AG04449 (cell line): ENCODE measurements around the gene CPXCR1.
"Not testable (repeated sequence)": the region's sequence is repeated elsewhere in the genome, so short reads cannot be mapped to it uniquely, and the experiment has no call there.

Source experiments
- CTCF ChIA-PET: fragments of 350-600 bp; formaldehyde crosslinking; extraction: SDS; loops from one replicate; lab custom pipeline; 2021; ENCODE audit warnings: antibody characterized with exemption; lab: Yijun Ruan, JAX
- POLR2A ChIA-PET: fragments of 400-600, 350-600 bp; formaldehyde crosslinking; extraction: SDS; loops from one replicate; lab custom pipeline; 2020; ENCODE audit warnings: antibody characterized with exemption, inconsistent platforms; lab: Yijun Ruan, JAX
- DNase-seq: peaks from one replicate; pipeline ENCODE4 v3.0.0-alpha.2; 2010; ENCODE audit warnings: low read depth, low spot score
- H3K4me3 ChIP-seq: 2 replicates; pipeline ENCODE4 v1.5.1; 2011; ENCODE audit warnings: low read depth, mild to moderate bottlenecking, control low read depth, low read length
- CTCF ChIP-seq: IDR thresholded peaks from one replicate; pipeline ENCODE4 v1.5.1; 2011; ENCODE audit warnings: mild to moderate bottlenecking, moderate library complexity, low read length, control low read depth, inconsistent platforms; ENCODE audit not compliant: insufficient read depth; ENCODE audit errors: missing control alignments

CPXCR1 gene

GRCh38 chrX:88746925-88747324 is at the start of gene CPXCR1:
TSS of gene CPXCR1 (plus strand) at chrX:88747225. CDS start at chrX:88753415, 6,190 bp downstream.
- ChIA-PET POLR2A (no interaction called here), CTCF (no interaction called here)
- TF ChIP-seq CTCF: no peak
- no peak within 1 kb of the TSS for H3K4me3 ChIP-seq
- no peak for DNase-seq

GRCh38 chrX:88735835-88736234 is 11.2 kb upstream of the CPXCR1 start:
- CTCF ChIA-PET: no interaction called here
- POLR2A ChIA-PET: no interaction called here

GRCh38 chrX:88746215-88746614 is 810 bp upstream of the CPXCR1 start:
- H3K4me3 ChIP-seq, DNase-seq, POLR2A ChIA-PET, CTCF ChIA-PET: not testable (repeated sequence)

More at GRCh38 chrX:88735835-88736234, 11.2 kb upstream of the CPXCR1 start:
- no peak for TF ChIP-seq CTCF
- no peak for DNase-seq
- H3K4me3 ChIP-seq: no peak overlapping the region

GRCh38 chrX:88752339-88752738 is 5.3 kb downstream of the CPXCR1 start:
- H3K4me3 ChIP-seq, CTCF ChIA-PET, DNase-seq, POLR2A ChIA-PET: not testable (repeated sequence)

- H3K4me3 ChIP-seq: no peak overlapping the region
- no peak for DNase-seq
- ChIA-PET POLR2A (no interaction called here), CTCF (no interaction called here)
- no peak for TF ChIP-seq CTCF
Measured at GRCh38 chrX:88789825-88790224, 42.8 kb downstream of the CPXCR1 start.
